NCI-H146 treated with DMSO at 0.1 percent for 48 hours (cell line): ENCODE data around the gene NEDD9.

Experiments used
- DNase-seq: peaks from one replicate; lab custom pipeline; 2025; ENCODE audit not compliant: unreplicated experiment; lab: John Stamatoyannopoulos, UW

Gene NEDD9

GRCh38 chr6:11260249-11261038 is 28.0 kb upstream of the NEDD9 start:
- DNase-seq: no peak

- no peak for DNase-seq
These were observed 26.1 kb upstream of the NEDD9 start for GRCh38 chr6:11258260-11259237.

DNA sequence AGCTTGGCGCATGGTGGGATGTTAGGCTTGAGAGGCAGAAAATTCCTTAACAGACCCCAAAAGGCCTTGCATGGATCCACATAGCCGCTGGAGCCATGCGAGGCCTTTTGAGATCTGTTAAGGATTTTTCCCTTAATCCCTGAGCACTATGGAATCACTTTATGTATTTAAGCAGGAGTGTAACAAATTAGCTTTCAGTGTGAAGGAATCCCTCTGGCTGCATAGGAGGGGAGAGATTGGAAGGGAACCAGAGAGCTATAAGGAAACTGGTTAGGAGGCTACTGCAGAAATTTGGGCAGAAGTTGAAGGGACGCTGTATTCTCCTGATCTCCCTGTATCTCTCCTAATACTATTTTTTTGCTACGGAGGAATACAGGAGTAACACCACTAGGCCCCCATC is 23.1 kb upstream of the NEDD9 start:
- DNase-seq: no peak

GRCh38 chr6:11253594-11253993 is 21.1 kb upstream of the NEDD9 start:
- no peak for DNase-seq

- no peak for DNase-seq
These were observed 19.3 kb upstream of the NEDD9 start for GRCh38 chr6:11251553-11252360.

- DNase-seq: no peak
These were observed 17.6 kb upstream of the NEDD9 start for GRCh38 chr6:11250108-11250507.

- DNase-seq: no peak
These were observed 16.7 kb upstream of the NEDD9 start for GRCh38 chr6:11248974-11249761.

GRCh38 chr6:11246722-11247121 is 14.3 kb upstream of the NEDD9 start:
- DNase-seq: no peak

- DNase-seq: no peak
These were observed 13.2 kb upstream of the NEDD9 start for GRCh38 chr6:11245381-11246256.

GRCh38 chr6:11244387-11245126 is 12.1 kb upstream of the NEDD9 start:
- DNase-seq: no peak

DNA sequence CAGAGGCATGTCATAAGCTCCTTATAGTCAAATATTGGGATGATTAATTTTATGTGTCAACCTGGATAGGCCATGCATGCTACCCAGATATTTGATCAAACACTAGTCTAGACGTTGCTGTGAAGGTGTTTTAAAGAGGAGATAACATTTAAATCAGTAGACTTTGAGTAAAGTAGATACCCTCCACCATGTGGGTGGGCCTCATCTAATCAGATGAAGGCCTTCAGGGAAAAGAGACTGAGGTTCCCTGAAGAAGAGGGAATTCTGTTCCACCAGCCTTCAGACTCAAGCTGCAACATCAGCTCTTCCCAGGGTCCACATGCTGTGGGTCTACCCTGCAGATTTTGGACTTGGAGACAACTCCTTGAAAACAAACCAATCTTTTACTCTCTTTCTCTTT is 11.4 kb upstream of the NEDD9 start:
- DNase-seq: no peak

DNA sequence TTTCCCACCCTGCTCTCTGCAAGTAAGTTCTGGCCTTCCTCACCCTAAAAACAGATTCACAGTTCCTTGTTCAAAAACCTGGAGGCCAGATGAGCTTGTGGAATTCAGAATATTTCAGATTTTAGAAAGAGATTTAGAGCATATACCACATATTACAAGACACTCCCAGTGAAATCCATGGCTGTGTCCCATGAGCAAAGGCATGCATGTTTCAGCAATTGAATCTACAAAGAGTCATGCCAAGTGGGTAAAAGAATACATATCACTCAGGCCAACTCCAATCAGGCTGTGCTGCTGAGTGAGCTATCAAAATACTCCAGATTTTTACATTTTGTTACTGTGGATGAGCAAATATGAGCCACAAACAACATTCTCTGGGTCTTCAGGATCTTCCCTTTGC is 10.2 kb upstream of the NEDD9 start:
- DNase-seq: no peak

DNA sequence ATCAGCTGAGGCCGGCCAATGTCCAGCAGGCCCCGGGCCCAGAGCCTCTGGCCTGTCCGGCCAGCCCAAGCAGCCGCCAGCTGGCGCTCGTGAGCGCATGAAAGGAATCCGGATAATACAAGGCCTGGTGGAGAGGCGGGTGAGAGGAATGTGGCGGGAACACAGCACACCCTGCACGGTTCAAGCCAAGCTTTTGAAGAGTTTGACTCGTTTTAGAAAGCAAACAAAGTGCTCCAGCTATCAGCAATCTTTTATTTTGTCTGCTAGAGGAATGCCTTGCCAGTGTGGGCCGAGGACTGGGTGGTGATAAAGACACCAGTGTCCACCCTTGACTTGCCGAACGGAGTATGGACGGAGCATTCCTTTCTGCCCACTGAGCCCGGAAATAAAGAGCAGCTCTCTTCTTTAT is 9.3 kb upstream of the NEDD9 start:
- no peak for DNase-seq

- DNase-seq: no peak
These were observed 8.8 kb upstream of the NEDD9 start for GRCh38 chr6:11241154-11241792.

GRCh38 chr6:11237956-11238355 is 5.5 kb upstream of the NEDD9 start:
- no peak for DNase-seq

GRCh38 chr6:11237428-11237827 is 5.0 kb upstream of the NEDD9 start:
- no peak for DNase-seq

GRCh38 chr6:11236915-11237314 is 4.4 kb upstream of the NEDD9 start:
- DNase-seq: no peak

- DNase-seq: no peak
These were observed 3.7 kb upstream of the NEDD9 start for GRCh38 chr6:11236076-11236750.
